Amniotic epithelial cell (primary cell): ENCODE measurements around the gene FAM228A.

Experiments used
- DNase-seq: peaks from one replicate; pipeline ENCODE4 v3.0.0-alpha.2; 2010; ENCODE audit warnings: low read depth

The FAM228A gene

GRCh38 chr2:24225499-24226242, 50.8 kb downstream of the FAM228A start:
- no peak for DNase-seq

- DNase-seq, result peak; percentile 8
Measured at GRCh38 chr2:24228470-24228869, 53.6 kb downstream of the FAM228A start.

- DNase-seq, result peak; percentile 56
Measured at GRCh38 chr2:24231461-24231881, 56.6 kb downstream of the FAM228A start.

GRCh38 chr2:24233321-24233720, 58.5 kb downstream of the FAM228A start:
- DNase-seq, result peak; percentile 17

GRCh38 chr2:24237313-24237712, 62.5 kb downstream of the FAM228A start:
- no peak for DNase-seq

GRCh38 chr2:24238158-24238557, 63.3 kb downstream of the FAM228A start:
- no peak for DNase-seq

GRCh38 chr2:24239553-24239952, 64.7 kb downstream of the FAM228A start:
- DNase-seq, result peak; percentile 14
